Stimulated activated CD4-positive, alpha-beta T cell treated with anti-CD3 and anti-CD28 coated beads, Interleukin-15, amount 100 ng/mL, for 24 hours (primary cell): Measurements from ENCODE around the gene HMGXB3.

Experiments used
- DNase-seq: peaks from one replicate; pipeline ENCODE4 v3.0.0-alpha.2; 2020

The HMGXB3 gene

GRCh38 chr5:150101023-150101422 is 100.5 kb downstream of the HMGXB3 start:
- DNase-seq = no peak
